Breast epithelium (tissue), 3 donors: Measurements from ENCODE around the gene OR4C3.

ENCODE experiments used
- CTCF ChIP-seq, 3 donors: fragments of 450-650 bp; IDR thresholded peaks; one replicate each; pipeline ENCODE4 v1.5.1; 2016 to 2017; ENCODE audit warnings: antibody characterized with exemption in 3 of 3, mild to moderate bottlenecking in 3 of 3, moderate library complexity in 3 of 3
- POLR2AphosphoS5 ChIP-seq, 3 donors: sonication (generic); formaldehyde crosslinking; IDR thresholded peaks; one replicate each; pipeline ENCODE4 v1.6.1; 2017; ENCODE audit warnings: antibody characterized with exemption in 3 of 3

- TF ChIP-seq CTCF (IDR thresholded peaks at IDR 0.05) (no peak), POLR2AphosphoS5 (IDR thresholded peaks at IDR 0.05) (no peak)
Observed at GRCh38 chr11:48354013-48354412, 29.3 kb downstream of the OR4C3 start.
